Left ventricle myocardium inferior (tissue), 1 donor: ENCODE results near the gene CPA5. TPM values are rescaled to one million over a fixed set of nuclear protein-coding genes. Genes with fewer than 3 reads are reported as not detected.

Source experiments
- DNase-seq: peaks from one replicate; pipeline ENCODE4 v3.0.0-alpha.2; 2020
- H3K27ac ChIP-seq: fragments of 200-600 bp; replicated peaks from 2 replicates; pipeline ENCODE4 v1.8.0; 2021
- H3K27me3 ChIP-seq: fragments of 200-600 bp; 2 replicates; pipeline ENCODE4 v1.8.0; 2021; ENCODE audit warnings: low read depth
- H3K36me3 ChIP-seq: fragments of 200-600 bp; 2 replicates; pipeline ENCODE4 v1.8.0; 2021
- H3K4me1 ChIP-seq: fragments of 200-600 bp; 2 replicates; pipeline ENCODE4 v1.8.0; 2021
- H3K4me3 ChIP-seq: fragments of 200-600 bp; 2 replicates; pipeline ENCODE4 v1.8.0; 2021; ENCODE audit warnings: mild to moderate bottlenecking, moderate library complexity
- H3K9me3 ChIP-seq: fragments of 200-600 bp; replicated peaks from 2 replicates; pipeline ENCODE4 v1.8.0; 2021
- intact Hi-C: fragments of 100-400 bp; cut with micrococcal nuclease; formaldehyde crosslinking; loops from one replicate; pipeline ENCODE4 v1.11.0; 2022
- total RNA-seq: library from RNA; stranded (reverse); fragmentation: NEBNext Ultra II Directional; extraction: Animal tissue kit (Norgen Biotek cat#: 25700); gene quantifications from one replicate; pipeline ENCODE4 v1.2.1, GENCODE V29; 2021
- TF ChIP-seq, protein P1 (sequence below): fragments of 200-600 bp; IDR thresholded peaks from 2 replicates; pipeline ENCODE4 v1.8.0; 2021; ENCODE audit warnings: antibody characterized with exemption, mild to moderate bottlenecking, borderline replicate concordance
- donor health status: DM: no; HTN: yes; CAD: no; lungs with severe emphysema.

Gene CPA5
- total RNA-seq, 1 donor from 2014 or later, result not detected

DNA sequence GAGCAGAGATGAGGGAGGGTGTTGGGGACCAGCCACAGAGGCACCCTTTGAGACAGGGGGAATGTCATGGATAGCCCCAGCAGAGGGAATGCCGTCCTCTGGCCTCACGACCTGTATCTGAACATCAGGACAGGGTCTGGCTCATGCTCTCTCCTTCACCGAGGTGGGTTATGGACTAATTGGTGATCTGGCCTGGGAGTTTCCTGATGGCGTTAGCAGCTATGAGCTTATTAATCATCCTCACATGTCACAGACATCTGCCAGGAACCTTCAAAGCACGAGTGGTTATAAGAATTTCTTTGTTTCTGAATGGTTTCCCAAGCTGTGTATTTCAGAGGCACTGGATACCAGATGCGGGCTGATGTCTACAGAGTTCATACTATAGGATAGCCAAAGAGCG is 44.8 kb upstream of the CPA5 start:
- TF ChIP-seq, protein P1, sequence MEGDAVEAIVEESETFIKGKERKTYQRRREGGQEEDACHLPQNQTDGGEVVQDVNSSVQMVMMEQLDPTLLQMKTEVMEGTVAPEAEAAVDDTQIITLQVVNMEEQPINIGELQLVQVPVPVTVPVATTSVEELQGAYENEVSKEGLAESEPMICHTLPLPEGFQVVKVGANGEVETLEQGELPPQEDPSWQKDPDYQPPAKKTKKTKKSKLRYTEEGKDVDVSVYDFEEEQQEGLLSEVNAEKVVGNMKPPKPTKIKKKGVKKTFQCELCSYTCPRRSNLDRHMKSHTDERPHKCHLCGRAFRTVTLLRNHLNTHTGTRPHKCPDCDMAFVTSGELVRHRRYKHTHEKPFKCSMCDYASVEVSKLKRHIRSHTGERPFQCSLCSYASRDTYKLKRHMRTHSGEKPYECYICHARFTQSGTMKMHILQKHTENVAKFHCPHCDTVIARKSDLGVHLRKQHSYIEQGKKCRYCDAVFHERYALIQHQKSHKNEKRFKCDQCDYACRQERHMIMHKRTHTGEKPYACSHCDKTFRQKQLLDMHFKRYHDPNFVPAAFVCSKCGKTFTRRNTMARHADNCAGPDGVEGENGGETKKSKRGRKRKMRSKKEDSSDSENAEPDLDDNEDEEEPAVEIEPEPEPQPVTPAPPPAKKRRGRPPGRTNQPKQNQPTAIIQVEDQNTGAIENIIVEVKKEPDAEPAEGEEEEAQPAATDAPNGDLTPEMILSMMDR, result no peak
- Histone ChIP-seq H3K4me1 (no peaks in the 10 kb centered on the region), H3K9me3 (no peaks in the 10 kb centered on the region), H3K27ac (no peak overlapping the region), H3K36me3 (no peaks in the 10 kb centered on the region), H3K27me3 (peaks cover 10% of the 10 kb centered on the region), H3K4me3 (no peak overlapping the region)
- DNase-seq, result no peak
- intact Hi-C loops, result no loop called here

- Histone ChIP-seq H3K4me3 (no peak overlapping the region), H3K27me3 (peaks cover 23% of the 10 kb centered on the region), H3K27ac (no peak overlapping the region), H3K9me3 (no peaks in the 10 kb centered on the region), H3K4me1 (no peaks in the 10 kb centered on the region), H3K36me3 (no peaks in the 10 kb centered on the region)
- TF ChIP-seq, protein P1, result no peak
- no peak for DNase-seq
- intact Hi-C loops, result no loop called here
These were observed 43.1 kb upstream of the CPA5 start for GRCh38 chr7:130301501-130302020.

DNA sequence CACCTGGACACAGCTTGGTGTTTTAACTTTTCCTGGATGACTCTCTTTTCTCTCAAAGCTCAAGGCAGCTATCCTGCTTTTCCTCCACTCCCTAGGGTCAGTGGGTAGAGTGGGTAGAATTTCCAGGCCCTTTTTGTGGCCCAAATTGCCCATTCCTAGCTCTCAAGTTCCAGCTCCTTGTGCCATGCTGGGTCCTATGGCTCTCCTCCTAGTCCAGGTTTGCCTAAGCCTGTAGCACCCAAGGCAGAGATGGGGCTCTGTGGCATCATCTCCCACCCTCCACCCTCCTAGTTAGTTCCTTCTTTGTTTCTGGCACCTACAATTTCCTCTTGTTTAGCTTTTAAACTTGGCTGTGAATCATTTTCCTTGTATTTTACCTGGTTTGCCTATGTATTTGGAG is 42.0 kb upstream of the CPA5 start:
- H3K4me3 ChIP-seq, result no peak overlapping the region
- no peak for DNase-seq
- intact Hi-C loops, result no loop called here
- no peaks in the 10 kb centered on the region for H3K4me1 ChIP-seq
- peaks cover 24% of the 10 kb centered on the region for H3K27me3 ChIP-seq
- H3K9me3 ChIP-seq, result no peaks in the 10 kb centered on the region
- H3K36me3 ChIP-seq, result no peaks in the 10 kb centered on the region
- TF ChIP-seq, protein P1, result no peak
- H3K27ac ChIP-seq, result no peak overlapping the region

- DNase-seq, result no peak
- Histone ChIP-seq H3K36me3 (no peaks in the 10 kb centered on the region), H3K4me3 (no peak overlapping the region), H3K27ac (no peak overlapping the region), H3K9me3 (no peaks in the 10 kb centered on the region), H3K4me1 (no peaks in the 10 kb centered on the region), H3K27me3 (peaks cover 24% of the 10 kb centered on the region)
- TF ChIP-seq, protein P1, result no peak
- intact Hi-C loops, result no loop called here
These were observed 41.5 kb upstream of the CPA5 start for GRCh38 chr7:130303127-130303526.

DNA sequence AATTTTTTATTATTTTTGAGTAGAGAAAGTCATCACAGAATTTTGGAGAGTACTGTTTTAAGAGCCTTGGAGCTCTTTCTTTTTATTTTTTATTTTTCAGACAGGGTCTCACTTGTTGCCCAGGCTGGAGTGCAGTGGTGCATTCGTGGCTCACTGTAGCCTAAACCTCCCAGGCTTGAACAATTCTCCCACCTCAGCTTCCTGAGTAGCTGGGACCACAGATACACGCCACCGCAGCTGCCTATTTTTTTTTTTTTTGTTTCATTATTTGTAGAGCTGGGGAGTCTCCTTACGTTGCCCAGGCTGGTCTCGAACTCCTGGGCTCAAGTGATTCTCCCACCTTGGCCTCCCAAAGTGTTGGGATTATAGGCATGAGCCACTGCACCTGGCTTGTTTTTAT is 41.1 kb upstream of the CPA5 start:
- Histone ChIP-seq H3K27me3 (peaks cover 24% of the 10 kb centered on the region), H3K9me3 (no peaks in the 10 kb centered on the region)
- TF ChIP-seq, protein P1, result no peak

More for the DNA sequence above, 41.1 kb upstream of the CPA5 start:
- no peak overlapping the region for H3K27ac ChIP-seq
- H3K36me3 ChIP-seq, result no peaks in the 10 kb centered on the region
- H3K4me1 ChIP-seq, result no peaks in the 10 kb centered on the region
- H3K4me3 ChIP-seq, result no peak overlapping the region
- no peak for DNase-seq
- intact Hi-C loops, result no loop called here
